Posterior cingulate gyrus (tissue), 11 donors: ENCODE data around the gene TBC1D8B.

Source experiments
- DNase-seq, 10 donors: peaks; one replicate each; pipeline versions ENCODE4 v3.0.0 to v3.0.0-alpha.2; 2020 to 2021; ENCODE audit warnings: mixed read lengths in 3 of 10
- intact Hi-C: fragments of 100-400 bp; cut with DNase I; formaldehyde crosslinking; loops from one replicate; pipeline ENCODE4 v1.15.1; 2023

TBC1D8B gene

DNA sequence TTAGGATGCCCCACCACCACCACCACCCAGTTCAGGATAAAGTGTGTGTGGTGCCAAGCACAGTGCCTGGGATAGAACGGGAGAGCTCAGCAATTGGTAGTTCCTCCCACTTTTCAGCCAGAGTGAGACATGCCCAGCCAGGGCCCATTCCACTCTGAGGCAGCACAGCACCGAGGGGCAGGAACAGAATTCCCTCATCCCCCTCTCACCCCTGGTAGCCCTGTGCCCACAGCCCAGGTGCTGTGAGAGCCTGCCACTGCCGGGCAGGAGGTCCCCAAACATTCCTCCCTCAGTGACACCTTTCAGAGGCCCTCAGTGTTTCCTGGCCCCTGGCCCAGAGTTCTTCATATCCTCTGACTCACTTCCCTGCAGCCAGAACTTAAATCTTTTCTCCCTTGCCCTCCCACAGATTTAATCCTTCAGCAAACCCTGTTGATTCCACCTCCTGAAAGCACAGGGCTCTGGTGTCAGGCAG lies 92.5 kb downstream of the TBC1D8B start:
- no peak for DNase-seq
- intact Hi-C loops: loop anchor here (5.0 kb wide), 1 partner anchor 57 kb away; no protein-coding TSS in a partner anchor

DNA sequence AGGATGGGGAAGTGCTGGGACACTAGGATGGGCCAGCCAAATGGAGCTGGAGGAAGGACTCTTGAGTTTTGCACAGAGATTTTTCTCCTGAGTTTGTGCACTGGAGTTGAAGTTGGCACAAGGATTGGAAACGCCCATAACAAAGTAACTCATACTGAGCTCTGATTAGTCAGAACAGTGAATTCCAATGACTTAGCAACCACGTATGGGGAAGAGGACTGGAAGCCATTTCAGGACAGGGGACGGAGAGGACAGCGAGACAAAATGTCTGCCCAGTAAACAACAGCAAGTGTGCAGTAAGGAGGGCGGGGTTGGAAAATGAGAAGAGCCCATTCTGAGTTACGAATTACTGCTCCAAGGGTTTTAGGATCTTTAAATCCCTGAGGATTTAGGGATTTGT lies 94.8 kb downstream of the TBC1D8B start:
- intact Hi-C loops: loop anchor here (5.0 kb wide), 1 partner anchor 55 kb away; no protein-coding TSS in a partner anchor
- peak in 1 of 10 donors; percentile 20 for DNase-seq

DNA sequence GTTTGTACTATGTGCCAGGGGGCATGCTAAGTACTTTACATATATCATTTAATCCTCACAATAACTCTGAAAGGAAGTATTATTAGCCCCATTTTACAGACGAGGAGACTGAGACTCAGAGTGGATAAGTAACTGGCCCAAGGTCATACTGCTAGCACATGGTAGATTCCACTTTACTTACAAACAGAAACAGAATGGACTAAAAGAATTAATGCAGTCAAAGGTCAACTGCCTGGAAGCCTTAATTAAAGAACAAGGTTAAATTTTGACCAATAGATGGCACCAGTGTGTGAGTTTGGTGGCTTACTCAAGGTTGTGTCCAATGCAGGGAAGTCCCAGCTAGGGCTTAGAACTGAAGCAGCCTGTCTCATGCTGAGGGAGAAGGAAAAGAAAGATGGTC lies 96.0 kb downstream of the TBC1D8B start:
- intact Hi-C loops: loop anchor here (5.0 kb wide), 1 partner anchor 54 kb away; no protein-coding TSS in a partner anchor
- DNase-seq: no peak

DNA sequence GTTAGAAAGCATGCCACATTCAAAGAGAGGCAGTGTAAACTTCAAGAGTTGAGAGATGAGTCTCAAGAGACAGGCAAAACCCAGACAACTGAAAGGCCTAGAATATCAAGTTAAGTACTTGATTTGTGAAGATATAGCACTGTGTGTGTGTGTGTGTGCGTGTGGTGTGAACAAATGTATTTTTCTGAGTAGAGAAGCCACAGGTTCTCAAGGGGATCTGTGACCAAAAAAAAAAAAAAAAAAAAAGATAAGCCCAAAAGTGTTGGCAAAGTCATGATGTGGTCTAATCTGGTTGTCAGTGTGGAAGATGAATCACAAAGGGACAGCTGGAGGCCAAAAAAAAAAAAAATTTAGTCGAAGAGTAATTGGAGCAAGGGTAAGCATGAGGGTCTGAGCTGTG lies 96.8 kb downstream of the TBC1D8B start:
- DNase-seq: no peak
- intact Hi-C loops: loop anchor here (5.0 kb wide), 1 partner anchor 53 kb away; no protein-coding TSS in a partner anchor

DNA sequence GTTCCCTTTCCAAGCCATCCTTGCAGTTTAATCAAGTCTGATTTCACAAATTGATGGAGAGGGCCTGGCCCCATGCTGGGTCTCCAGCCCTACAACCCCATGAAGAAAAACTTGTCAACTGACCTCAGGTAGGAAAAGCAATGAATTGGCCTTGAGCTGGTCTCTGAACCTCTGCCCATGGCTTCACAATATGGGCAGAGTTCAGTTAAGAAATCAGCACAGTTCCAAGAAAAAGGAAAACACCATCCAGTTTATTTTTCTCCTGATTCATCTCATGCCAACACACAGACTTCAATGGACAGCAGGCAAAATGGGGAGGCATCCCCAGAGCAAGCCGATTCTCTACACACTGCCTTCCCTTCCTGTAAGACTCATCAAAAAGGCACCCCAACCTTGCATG lies 97.4 kb downstream of the TBC1D8B start:
- intact Hi-C loops: loop anchor here (5.0 kb wide), 1 partner anchor 52 kb away; no protein-coding TSS in a partner anchor
- DNase-seq: no peak

DNA sequence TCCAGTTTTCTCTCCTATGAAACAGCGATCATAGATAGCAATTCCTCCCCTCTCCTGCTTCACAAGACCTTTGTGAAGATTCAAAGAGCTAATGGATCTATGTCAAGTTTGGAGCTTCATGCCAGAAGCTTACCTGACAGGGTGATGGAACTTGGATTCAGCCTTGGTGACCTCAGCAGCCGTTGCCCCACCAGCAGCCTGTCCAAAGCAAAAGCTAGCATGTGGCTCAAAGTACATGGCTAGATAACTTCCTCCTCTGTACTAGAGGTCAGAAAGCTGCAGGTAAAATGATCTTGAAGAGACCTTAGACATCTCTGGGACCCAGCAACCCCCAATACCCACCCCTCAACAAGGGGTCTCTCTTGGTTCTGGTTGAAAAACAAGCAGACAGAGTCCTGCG lies 98.9 kb downstream of the TBC1D8B start:
- peak in 1 of 10 donors; percentile 29 for DNase-seq
- intact Hi-C loops: no loop called here

DNA sequence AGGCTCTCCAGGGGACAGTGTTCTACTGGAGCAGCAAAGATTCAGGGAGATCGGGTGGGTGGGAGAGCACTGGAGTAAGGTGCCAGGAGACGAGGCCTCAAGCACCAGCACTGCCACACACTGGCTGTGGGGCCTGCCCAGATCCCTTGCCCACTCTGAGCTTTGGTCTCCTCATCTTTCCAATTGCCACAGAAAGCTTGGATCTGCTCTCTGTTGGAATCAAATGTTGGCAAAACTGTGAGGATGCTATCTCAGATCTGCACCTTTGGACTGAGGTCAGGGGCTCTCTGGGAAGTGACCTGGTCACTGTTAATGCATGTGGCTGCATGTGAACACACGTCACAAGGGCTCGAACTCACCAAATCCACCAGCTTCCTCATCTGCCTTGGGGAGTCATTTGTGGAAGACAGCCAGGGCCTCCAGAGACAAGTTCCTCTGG lies 99.3 kb downstream of the TBC1D8B start:
- intact Hi-C loops: no loop called here
- peak in 1 of 10 donors; percentile 47 for DNase-seq

DNA sequence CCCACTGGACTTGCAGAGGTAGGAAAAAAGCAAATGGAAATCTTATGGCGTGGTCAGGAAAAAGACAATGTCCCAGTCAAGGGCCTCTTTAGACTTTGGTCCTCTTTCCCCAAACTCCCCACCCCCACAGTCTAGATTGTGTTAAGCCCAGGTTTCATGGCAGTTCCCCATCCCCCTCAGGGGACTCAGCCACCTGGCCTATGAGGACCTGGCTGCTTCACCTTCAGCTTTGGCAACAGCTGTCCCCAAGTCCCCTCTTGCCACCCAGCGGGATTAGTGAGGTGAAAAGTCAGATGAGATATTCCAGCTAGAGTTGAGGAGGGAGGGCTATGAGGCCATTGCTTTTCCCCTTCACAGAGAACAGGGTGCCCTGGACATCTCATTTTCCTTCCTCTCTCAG lies 100.2 kb downstream of the TBC1D8B start:
- intact Hi-C loops: no loop called here
- DNase-seq: peak in 1 of 10 donors; percentile 59

DNA sequence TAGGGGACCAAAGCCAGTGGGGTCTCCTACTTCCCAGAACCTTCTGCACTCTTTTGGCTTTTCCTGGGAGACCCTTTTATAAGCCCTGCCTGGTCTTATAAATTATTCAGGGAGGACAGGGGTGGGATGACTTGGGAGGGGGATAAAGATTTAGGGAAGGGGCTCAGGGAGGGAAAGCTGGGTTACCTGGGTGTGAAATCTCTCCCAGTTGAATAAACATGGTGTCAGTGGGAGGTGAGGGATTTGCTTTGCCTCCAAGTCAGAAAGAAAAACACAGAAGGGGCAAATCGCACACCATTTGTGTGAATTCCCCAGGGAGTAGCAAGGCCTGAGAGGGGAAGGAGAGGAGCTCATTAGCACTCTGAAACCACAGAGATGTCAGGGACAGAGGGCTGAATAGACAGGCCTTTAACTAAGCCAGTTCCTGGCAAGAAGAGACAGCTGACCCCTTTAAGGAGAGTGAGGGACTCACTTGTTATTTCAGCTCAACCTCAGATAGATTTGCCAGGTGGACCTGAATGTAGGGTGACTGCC lies 100.9 kb downstream of the TBC1D8B start, which contains the start of gene RIPPLY1:
Gene RIPPLY1 (minus strand): TSS at position 51 of the 534 bp plus-strand sequence. CDS start 54 bp downstream, outside the sequence.
- DNase-seq: peak in 1 of 10 donors; percentile 15
- intact Hi-C loops: no loop called here

DNA sequence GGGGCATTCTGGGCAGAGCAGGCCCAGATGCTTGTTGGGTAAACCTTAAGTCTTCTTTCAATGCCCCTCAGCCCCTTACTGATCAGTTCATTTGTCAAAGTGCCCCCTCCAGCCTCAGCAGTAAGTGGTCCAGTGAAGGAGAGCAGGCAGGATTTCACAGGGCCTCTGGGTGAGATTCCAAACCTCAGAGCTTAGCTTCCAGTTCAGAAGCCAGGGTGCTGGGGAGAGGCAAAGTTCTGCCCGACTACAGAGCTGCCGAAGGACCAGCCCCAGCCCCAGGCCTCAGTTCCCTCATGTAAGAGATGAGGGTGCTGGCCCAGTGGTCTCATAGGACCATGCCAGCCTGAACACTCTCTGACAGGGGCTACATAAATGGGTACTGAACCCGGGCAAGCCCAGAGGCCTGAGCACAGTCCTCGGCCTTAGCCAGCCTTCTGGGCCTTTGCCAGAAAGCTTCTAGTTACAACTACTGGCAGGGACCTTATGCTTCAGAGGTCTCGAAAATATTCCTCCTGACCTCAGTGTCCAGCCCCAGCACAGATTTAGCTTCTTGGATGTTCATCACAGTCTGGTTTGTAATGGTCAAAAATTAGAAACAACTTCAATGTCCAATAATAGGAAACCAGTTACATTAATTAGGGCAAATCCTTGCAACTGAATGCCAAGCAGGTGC lies 101.5 kb downstream of the TBC1D8B start:
- intact Hi-C loops: no loop called here
- DNase-seq: peak in 1 of 10 donors; percentile 43

DNA sequence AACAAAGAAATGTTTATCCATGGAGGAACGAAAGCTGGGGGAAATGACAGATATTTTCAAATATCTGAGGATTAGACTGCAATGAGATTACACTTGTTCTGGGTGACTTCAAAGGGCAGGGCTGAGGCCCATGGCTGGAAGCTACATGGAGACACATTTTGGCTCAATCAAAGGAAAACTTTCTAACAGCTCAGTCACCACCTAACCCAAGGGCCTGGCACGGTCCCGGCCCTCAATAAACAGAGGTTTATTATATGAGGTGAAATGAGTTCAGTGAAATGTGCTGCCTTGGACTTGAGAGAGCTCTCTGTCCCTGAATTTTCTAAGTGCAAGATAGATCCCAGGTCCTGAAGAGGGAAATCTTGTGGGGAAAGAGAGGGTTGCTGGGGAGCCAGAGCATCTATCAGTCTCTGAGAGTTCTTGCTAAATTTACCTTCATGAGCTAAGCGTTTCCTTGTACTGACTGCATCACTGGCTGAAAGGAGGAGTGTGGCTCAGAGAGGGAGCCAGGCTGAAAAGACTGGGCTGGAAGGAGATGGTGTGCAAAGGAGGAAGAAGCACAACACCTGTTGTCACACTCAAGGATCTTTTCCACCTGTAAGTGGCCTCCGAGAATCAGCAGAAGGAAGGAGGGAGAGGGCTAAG lies 102.7 kb downstream of the TBC1D8B start:
- DNase-seq: peak in 1 of 10 donors; percentile 33
- intact Hi-C loops: no loop called here

DNA sequence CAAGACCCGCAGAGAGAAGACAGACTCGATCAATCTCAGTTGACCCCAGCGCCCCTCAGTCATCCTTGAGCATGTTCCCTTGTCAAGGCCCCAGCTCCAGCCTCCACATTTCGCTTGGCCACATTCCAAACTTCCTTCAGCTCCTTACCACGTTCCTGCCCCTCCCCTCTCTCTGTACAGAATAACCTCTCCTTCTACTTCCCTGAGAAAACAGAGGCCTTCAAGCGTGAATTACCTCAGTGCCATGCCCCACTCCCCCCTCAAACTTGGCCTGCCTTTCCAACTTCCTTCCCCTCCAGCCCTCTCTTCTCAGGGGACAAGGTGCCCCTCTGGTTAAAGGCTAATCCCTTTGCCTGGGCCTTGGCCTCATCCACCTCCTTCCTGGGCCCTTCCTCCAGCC lies 103.9 kb downstream of the TBC1D8B start:
- peak in 1 of 10 donors; percentile 36 for DNase-seq
- intact Hi-C loops: no loop called here

DNA sequence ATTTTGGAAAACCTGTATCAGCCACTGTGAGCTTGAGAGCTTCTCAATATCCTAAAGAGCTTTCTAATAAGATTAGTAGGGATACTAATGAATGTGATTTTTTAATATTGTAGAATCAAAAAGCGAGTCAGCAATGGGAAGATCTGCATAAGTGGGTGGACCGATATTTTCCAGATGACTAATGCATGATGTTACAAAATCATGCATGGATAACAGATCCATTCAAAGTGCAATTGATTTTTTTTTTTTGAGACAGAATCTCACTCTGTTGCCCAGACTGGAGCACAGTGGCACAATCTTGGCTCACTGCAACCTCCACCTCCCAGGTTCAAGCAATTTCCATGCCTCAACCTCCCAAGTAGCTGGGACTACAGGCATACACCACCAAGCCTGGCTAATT lies 110.4 kb downstream of the TBC1D8B start:
- intact Hi-C loops: no loop called here
- DNase-seq: no peak

DNA sequence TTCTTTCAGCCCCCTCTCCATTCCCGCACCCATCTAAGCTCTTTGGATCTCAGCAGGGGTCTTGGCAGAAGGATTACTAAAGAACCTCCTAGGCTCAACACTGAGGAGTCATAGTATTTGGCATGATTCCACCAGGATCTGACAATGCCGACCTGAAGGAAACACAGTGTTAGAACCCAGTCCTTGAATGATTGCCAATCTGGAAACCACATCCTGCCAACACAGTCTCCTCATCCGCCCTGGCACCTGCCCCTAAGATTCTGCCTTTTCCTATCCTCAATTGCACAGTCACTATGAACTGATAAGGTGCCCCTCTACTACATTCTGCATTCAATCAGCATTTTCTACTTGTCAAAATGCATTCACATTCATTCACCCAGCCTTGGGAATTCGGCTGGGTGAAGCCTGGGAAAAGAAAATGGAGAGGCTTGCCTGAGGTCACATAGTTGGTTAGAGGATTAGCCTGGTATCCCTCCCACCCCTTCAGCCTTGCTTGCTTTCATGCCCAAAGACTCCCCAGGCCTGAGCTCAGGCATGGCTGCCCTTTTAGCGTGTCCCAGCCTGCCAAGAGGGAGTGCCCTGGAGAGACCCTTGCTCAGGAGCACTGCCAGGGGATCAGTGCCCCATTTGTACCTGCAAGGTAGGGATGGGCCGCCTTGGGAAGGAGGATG lies 115.5 kb downstream of the TBC1D8B start:
- no peak for DNase-seq
- intact Hi-C loops: no loop called here

DNA sequence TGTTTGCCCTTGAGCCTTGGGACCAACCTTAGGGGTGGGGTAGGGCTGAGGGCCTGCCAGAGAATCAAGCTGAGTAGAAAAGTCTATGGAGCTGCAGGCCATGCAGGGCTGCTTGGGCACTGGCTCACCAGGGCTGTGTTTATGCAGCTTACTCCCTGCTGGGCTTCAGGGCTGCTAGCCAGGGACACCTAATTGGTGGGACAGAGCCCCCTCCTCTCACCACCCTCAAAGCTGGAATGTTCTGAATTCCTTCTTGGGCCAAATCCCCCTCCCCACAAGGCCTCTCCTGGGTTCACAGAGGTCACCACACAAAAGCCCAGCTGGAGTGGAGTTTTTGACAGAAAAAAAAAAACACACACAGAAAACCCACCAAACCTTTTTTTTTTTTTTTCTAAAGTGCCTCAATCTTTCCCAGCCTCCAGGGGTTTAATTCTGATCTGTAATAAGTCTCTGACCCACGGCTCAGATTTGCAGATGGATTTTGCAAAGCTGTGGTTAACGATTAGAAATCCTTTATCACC lies 117.5 kb downstream of the TBC1D8B start, which contains the start of gene CLDN2:
Gene CLDN2 (plus strand): TSS at position 471 of the 521 bp plus-strand sequence. CDS start 7,827 bp downstream, outside the sequence.
- DNase-seq: peak in 1 of 10 donors; percentile 61
- intact Hi-C loops: no loop called here

DNA sequence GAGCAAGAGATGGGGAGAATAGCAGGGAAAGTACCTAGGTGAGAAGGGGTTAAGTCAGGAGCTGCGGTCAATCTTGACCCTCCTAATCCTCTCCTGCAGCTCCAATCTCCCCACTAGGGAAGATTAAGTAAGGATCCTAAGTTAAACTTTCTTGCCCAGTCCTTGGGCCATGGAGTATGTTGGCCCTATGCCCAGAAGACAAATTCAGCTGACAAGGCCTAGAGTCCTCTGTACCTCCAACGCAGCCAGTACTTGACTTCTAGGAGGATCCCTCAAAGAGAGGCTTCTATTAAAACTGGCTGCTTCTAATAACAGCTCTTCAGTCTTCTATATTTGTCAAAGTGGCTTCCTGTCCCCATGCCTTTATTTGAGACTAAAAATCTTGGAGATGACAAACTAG lies 119.2 kb downstream of the TBC1D8B start:
- intact Hi-C loops: no loop called here
- DNase-seq: no peak
